ENCODE measurements around the gene LRP5.

The LRP5 gene

GRCh38 chr11:68347345-68347744 is 35.0 kb downstream of the LRP5 start:
- no peak for DNase-seq (ENCODE audit: low read depth)

DNA sequence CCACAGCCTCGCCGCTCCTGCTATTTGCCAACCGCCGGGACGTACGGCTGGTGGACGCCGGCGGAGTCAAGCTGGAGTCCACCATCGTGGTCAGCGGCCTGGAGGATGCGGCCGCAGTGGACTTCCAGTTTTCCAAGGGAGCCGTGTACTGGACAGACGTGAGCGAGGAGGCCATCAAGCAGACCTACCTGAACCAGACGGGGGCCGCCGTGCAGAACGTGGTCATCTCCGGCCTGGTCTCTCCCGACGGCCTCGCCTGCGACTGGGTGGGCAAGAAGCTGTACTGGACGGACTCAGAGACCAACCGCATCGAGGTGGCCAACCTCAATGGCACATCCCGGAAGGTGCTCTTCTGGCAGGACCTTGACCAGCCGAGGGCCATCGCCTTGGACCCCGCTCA is 35.5 kb downstream of the LRP5 start:
- no peak for DNase-seq (ENCODE audit: low read depth)

- DNase-seq (ENCODE audit: low read depth) = no peak
Measured at GRCh38 chr11:68349461-68350249, 37.3 kb downstream of the LRP5 start.

DNA sequence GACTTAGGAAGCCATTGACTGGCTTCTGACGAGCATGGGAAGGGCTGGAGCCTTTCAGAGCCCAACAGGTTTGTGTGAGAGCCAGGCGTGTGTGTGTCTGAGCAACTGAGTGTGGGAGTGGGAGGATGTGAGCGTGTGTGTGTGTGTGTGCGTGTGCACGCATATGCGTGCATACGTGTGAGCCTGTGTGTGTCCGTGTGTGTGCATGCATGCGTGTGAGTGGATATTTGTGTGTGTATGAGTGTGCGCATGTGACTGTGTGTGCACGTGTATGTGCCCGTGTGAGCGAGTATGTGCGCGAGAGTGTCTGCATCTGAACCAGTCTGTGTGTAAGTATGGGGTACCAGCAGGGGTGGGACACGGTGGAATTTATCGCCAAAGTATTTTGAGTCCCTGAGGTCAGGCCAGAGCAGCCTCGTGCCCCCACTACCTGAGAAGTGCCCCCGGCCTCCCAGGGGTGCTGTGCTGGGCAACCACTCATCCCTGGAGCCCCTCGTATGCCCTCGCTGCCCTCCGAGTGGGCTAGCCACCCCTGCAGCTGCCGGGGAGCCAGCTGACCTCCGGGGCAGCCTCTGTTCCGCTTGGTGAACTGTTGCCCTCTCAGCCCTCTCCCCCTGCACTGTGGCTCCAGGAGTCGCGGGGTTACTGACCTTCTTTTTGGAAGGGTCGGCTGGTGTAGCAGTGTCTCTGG is 38.5 kb downstream of the LRP5 start:
- DNase-seq (ENCODE audit: low read depth) = no peak

DNA sequence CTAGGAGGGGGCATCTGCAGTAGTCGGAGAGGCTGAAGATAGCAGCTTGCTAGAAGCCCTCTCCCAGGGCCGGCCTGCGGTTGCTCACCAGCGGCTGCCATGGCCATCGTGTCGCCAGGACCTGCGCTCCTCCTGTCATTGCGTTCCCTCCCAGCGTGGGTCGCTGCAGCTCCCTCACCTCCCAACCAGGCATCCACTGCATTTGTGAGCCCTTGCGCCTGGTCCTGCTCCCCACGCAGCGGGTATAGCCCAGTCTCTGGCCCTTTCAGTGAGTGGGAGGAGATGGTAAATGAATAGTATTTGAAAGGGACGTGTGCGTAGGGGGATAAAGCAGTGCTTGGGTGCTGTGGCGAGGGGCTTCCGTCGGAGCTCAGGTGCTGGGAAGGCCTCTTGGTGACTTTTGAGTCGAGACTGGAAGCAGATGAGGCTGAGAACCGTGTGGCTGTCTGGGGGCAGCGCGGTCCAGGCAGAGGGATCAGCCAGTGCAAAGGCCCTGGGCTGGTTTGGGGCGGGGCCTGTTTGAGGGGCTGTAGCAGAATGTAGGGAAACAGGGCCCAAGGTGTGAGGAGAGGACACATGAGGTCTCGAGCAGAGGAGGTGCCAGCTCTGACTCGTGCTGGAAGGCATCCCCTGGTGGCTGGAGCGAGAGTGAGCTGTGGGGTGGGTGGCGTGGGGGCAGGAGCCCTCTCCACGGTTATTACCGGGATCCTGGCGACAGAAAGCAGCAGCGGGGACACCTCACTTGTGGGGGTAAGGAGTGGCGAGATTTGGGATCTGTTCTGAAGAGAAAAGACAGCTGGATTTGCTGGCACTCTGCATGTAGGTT is 39.3 kb downstream of the LRP5 start:
- DNase-seq (ENCODE audit: low read depth) = no peak

DNA sequence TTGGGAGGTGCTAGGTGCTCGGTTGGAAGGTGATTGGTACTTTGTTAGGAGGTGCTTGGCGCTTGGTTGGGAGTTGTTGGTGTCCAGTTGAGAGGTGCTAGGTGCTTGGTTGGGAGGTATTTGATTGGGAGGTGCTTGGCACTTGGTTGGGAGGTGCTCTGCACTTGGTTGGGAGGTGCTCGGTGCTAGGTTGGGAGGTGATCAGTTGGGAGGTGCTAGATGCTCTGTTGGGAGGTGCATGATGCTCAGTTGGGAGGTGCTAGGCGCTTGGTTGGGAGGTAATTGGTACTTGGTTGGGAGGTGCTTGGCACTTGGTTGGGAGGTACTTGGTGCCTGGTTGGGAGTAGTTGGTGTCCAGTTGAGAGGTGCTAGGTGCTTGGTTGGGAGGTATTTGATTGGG is 40.2 kb downstream of the LRP5 start:
- no peak for DNase-seq (ENCODE audit: low read depth)

- DNase-seq (ENCODE audit: low read depth) = no peak
Measured at GRCh38 chr11:68353118-68353517, 40.7 kb downstream of the LRP5 start.

- DNase-seq (ENCODE audit: low read depth) = no peak
Measured at GRCh38 chr11:68353669-68354068, 41.3 kb downstream of the LRP5 start.

DNA sequence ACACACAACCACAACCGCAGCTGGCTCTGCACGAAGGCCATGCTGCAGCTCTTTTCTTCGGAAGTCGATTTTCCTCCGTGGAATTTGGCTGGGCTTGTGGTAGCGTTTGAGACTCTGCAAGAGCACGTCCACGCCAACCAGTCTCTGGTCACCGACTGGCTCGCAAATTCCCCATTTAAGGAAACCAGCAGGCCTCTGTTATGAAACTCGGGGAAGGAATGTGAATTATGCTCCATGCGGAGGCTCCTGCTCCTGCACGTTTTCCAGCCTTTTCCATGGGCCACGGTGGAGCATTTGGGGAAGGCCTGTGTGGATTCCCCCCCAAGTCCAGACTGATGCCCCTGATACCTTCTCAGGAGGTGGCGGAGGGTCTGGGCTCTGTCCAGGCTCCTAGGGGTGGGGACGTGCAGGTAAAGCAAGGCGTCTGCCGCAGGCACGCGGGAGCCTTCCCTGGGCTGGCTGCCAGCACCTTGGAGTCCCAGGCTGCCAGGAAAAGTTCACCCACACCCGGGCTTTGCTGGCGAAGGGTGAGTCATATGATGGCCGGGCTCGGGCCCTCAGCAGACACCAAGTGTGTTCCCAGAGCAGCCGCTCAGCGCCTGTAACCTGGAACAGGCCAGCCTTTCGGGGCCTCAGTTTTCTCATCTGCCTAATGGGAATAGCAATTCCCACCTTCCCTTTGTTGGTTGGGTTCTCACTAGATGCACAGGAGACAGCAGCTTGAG is 41.9 kb downstream of the LRP5 start:
- no peak for DNase-seq (ENCODE audit: low read depth)

DNA sequence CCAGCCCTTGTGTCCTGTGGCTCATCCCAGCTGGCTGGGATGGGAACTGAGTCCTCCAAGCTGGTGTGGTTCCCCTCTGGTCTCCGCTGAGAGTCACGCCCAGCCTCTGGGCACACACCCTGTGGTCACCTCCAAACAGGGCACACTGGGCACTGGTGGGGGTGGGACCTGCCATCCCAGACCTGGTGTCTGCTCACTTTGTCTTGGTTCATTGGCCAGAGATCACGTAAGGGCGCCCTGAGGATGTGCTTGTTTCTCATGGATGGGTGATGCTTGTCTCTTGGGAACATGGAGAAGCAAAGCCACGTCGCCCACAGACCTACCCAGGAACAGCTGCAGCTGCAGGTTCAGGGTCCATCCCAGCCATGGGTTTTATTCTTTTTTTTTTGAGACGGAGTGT is 43.1 kb downstream of the LRP5 start:
- DNase-seq (ENCODE audit: low read depth) = no peak

DNA sequence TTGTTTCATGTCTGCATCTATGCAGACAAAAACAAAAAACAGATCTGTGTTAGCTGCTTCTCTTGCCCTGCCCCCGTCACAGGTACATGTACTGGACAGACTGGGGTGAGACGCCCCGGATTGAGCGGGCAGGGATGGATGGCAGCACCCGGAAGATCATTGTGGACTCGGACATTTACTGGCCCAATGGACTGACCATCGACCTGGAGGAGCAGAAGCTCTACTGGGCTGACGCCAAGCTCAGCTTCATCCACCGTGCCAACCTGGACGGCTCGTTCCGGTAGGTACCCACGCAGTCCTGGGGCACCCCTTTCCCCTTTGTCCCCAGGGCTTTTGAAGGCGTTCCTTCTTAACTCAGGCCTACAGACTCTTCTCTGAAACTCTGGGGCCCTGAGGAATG is 45.2 kb downstream of the LRP5 start:
- no peak for DNase-seq (ENCODE audit: low read depth)

DNA sequence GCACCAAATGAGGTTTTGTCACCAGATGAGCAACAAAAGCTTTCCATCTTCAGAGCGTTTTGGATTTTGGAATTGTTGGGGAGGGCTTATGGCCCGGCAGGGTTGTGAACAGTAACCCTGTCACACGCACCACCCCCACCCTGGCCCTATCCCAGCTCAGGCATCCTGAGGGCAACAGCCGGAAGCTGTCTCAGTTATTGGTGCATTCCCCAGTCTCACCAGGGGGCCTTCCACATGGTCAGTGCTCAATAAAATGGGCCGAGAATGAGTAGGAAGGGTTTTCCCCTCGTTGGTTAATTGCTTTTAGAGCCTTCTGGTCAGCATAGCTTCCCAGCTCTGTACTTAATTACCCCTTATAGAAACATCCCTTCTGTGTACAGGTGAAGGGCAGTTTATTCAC is 46.0 kb downstream of the LRP5 start:
- DNase-seq (ENCODE audit: low read depth) = no peak

GRCh38 chr11:68361702-68362101 is 49.3 kb downstream of the LRP5 start:
- no peak for DNase-seq (ENCODE audit: low read depth)

GRCh38 chr11:68362801-68363379 is 50.5 kb downstream of the LRP5 start:
- no peak for DNase-seq (ENCODE audit: low read depth)

DNA sequence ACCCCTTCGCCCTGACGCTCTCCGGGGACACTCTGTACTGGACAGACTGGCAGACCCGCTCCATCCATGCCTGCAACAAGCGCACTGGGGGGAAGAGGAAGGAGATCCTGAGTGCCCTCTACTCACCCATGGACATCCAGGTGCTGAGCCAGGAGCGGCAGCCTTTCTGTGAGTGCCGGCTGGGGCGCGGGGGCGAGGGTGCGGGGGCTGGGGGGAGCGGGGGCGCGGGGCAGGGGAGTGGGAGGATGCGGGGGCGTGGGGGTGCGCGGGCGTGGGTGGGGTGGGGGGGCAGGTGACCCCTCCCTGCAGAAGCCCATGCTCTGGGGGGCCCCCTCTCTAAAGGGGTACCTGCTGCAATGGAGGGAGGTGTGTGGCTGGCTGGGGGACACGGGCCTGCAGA is 51.4 kb downstream of the LRP5 start:
- DNase-seq (ENCODE audit: low read depth) = no peak

- no peak for DNase-seq (ENCODE audit: low read depth)
Measured at GRCh38 chr11:68364581-68364980, 52.2 kb downstream of the LRP5 start.

DNA sequence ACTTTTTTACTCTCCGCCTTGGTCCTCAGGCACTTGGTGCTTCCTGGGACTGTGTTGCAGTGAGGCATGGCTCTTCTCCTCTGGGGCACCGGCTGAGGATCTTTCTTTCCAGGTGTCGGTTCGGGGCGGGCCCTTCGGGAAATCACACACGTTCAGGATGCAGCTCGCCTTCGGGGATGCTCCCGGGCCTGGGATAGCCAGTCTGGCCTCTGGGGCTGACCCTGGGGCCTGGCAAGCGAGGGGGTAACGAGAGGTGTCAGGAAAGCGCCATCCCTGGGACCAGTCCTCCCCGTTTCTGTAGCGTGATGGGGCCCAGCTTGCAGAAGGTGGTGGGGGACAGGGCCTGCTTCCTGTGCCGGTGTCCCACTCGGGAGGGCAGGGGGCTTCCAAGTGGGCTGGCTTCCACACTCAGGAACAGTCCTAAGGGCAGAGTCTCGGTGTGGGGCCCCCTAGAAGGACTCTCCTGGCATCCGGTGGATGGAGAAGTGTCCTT is 53.6 kb downstream of the LRP5 start:
- no peak for DNase-seq (ENCODE audit: low read depth)

DNA sequence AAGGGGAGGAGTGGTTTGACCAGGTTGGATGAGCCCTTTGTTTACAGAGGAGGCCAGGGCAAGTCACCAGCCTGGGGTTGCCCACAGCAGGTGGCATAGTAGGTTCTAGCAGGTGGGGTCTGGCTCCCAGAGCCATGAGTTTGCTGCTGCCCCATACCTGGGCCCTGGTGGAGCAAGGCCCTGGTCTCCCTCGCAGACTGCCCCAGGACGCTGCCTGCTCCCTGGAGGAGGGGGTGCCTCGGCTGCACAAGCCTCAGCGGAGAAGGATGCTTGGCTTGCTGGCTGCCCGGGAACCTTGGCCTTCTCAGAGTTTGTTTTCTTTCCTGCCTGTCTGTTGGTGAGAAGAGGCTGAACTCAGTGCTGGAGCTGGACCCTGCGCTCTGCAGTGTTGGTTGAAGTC is 54.9 kb downstream of the LRP5 start:
- DNase-seq (ENCODE audit: low read depth) = no peak

GRCh38 chr11:68369756-68370155 is 57.4 kb downstream of the LRP5 start:
- DNase-seq (ENCODE audit: low read depth) = no peak

- no peak for DNase-seq (ENCODE audit: low read depth)
Measured at GRCh38 chr11:68370211-68371111, 58.1 kb downstream of the LRP5 start.

All from activated T-cell treated with anti-CD3 and anti-CD28 coated beads for 1 hour (primary cell).